Activated naive CD8-positive, alpha-beta T cell treated with anti-CD3 and anti-CD28 coated beads, Interleukin-2, amount 50 U/mL, for 24 hours (primary cell): ENCODE data around the gene MRPL27.

ENCODE experiments used
- ATAC-seq: fragments of 150-1000 bp; cut with Tn5 transposase; one replicate; pipeline ENCODE4 v1.10.0; 2021
- DNase-seq: peaks from one replicate; pipeline ENCODE4 v3.0.0; 2021
- H3K27ac Mint-ChIP-seq: one replicate; pipeline ENCODE4 v1.8.0; 2021; ENCODE audit warnings: mild to moderate bottlenecking, mixed read lengths
- H3K27me3 Mint-ChIP-seq: one replicate; pipeline ENCODE4 v1.8.0; 2021; ENCODE audit warnings: mixed read lengths
- H3K36me3 Mint-ChIP-seq: one replicate; pipeline ENCODE4 v1.8.0; 2021; ENCODE audit warnings: low read depth, mixed read lengths
- H3K4me1 Mint-ChIP-seq: one replicate; pipeline ENCODE4 v1.8.0; 2021; ENCODE audit warnings: mixed read lengths
- H3K4me3 Mint-ChIP-seq: one replicate; pipeline ENCODE4 v1.8.0; 2021; ENCODE audit warnings: mild to moderate bottlenecking, moderate library complexity, mixed read lengths
- H3K9me3 Mint-ChIP-seq: one replicate; pipeline ENCODE4 v1.8.0; 2021; ENCODE audit warnings: mixed read lengths

The MRPL27 gene

DNA sequence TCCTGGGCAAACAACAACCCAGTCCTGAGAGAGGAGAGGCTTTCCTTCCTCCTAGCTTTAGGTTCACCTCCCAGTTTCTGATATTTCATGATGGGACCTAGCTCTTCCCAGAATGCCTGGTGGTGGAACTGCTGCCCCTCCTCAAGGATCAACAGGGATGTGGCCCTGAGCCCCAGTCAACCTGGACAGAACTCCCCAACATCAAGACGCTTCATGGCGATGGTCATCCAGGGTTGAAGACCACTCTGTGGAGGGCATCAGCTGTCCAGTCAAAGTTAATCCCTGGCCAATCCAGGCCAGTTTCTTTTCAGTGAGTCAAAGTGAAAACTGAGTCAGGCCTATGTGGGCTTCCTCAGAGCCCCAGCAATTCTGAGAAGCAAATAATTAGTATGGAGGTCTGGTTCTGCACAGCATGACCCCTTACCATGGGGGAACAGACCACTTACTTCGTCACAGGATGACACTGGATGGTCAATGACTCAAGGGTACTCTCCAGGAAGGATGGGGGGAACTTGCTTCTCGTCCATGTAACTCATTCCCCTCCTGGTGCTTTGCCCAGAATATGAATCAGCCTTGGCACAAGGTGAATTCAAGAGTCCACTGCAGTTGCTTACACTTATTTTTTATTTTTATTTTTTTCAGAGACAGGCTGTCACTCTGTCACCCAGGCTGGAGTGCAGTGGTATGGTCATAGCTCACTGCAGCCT is 41.7 kb downstream of the MRPL27 start:
- peak; percentile 71 for ATAC-seq
- H3K4me1 Mint-ChIP-seq = peaks cover 11% of the 10 kb centered on the region
- H3K36me3 Mint-ChIP-seq = no peaks in the 10 kb centered on the region
- H3K9me3 Mint-ChIP-seq = no peaks in the 10 kb centered on the region
- no peak overlapping the region for H3K4me3 Mint-ChIP-seq
- no peak for DNase-seq
- H3K27ac Mint-ChIP-seq = no peak overlapping the region
- peaks cover 8% of the 10 kb centered on the region for H3K27me3 Mint-ChIP-seq

DNA sequence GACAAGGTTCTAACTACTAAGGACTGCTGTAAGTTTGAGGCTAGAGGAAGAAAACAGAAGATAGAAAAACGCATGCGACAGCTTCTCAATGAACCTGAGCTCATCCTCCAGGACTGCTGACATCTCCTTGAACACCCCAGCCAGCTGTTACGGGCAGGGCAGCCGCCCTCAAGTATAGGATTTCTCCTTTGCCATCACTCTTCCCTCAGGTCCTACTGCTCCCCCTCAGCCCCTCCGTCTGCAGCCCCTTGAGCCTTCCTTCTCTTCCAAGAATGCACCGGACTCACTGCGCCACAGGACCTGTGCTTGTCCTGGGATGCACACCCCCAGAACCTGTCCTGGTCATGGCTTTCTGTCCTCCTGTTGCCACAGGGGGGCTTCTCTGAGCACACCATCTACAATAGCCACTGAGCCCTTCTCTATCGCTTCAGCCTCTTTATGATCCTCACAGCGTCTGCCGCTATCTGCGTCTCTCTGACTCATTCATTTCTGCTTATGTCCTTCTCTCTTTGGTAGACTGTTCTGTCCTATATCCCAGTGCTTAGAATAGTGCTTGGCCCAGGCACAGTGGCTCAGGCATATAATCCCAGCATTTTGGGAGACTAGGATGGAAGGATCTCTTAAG is 42.7 kb downstream of the MRPL27 start:
- H3K36me3 Mint-ChIP-seq = no peaks in the 10 kb centered on the region
- H3K27ac Mint-ChIP-seq = no peak overlapping the region
- no peak overlapping the region for H3K4me3 Mint-ChIP-seq
- H3K4me1 Mint-ChIP-seq = peaks cover 11% of the 10 kb centered on the region
- DNase-seq (no peak), ATAC-seq (no peak)
- peaks cover 8% of the 10 kb centered on the region for H3K27me3 Mint-ChIP-seq
- H3K9me3 Mint-ChIP-seq = no peaks in the 10 kb centered on the region

DNA sequence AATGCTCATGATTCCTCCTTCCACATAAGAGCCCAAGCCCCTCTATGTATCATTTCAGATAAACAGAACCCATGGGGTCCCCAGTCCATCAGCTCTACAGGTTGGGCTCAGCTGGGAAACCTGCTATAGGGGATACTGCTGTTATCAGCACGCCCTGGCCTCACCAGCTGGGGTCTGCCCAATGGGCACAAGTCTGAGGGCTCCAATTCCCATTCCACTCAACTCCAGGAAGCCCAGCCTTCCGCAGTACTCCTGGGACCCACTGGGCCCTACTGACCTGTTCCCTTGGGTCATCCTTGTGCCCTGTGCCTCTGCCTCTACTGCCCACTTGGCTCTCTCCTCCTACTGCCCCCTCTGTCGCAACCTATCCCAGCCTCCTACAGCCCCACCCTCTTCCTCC is 43.3 kb downstream of the MRPL27 start:
- Mint-ChIP-seq H3K27me3 (peaks cover 8% of the 10 kb centered on the region), H3K27ac (no peak overlapping the region), H3K36me3 (no peaks in the 10 kb centered on the region), H3K4me3 (no peak overlapping the region), H3K4me1 (peaks cover 11% of the 10 kb centered on the region), H3K9me3 (no peaks in the 10 kb centered on the region)
- ATAC-seq (no peak), DNase-seq (no peak)

DNA sequence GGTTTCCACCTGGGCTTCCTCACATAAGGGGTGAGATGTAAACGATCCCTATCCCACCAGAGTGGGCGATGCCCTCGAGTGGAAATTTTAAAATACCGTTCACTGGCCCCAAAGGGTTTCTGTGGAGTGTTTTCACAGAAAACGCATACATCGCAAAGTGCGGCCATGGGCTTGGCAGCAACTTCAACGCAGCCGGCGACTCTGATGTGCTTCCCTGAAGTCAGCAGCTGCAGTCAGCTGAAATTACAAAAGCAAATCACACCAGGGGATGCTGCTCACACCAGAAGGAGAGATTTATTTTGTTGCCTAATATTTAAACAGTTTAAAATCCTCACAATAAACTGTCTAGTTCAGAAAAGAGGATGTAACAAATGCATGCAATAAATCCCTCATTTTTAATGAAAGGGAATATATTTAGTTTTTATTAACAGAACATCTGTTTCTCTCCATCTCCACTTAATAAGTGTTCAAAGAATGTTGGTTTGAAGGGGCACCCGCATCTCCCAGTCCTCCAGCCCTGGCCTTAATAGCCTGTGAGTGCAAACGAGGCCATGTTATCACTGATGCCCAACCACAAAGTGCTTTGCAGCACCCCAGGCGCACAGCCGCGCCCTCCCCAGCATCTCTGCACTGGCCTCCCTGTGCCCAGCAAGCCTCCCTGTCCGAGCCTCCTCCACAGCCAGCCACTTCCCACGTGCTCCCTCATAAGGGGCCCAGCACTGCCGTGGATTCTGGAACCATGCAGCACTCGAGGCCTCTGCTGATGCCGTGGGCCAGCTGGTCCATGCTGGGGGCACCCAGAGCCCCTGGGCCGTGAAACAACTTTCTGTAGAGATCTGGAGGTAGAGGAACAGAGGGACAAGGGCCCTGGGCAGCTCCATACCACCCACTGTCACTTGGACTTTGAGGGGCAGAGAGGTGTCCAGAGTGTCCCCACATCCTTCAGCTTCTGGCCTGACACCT is 44.3 kb downstream of the MRPL27 start:
- Mint-ChIP-seq H3K9me3 (no peaks in the 10 kb centered on the region), H3K27me3 (peaks cover 5% of the 10 kb centered on the region), H3K27ac (no peak overlapping the region), H3K36me3 (no peaks in the 10 kb centered on the region), H3K4me1 (peaks cover 9% of the 10 kb centered on the region), H3K4me3 (no peak overlapping the region)
- no peak for DNase-seq
- ATAC-seq = no peak

DNA sequence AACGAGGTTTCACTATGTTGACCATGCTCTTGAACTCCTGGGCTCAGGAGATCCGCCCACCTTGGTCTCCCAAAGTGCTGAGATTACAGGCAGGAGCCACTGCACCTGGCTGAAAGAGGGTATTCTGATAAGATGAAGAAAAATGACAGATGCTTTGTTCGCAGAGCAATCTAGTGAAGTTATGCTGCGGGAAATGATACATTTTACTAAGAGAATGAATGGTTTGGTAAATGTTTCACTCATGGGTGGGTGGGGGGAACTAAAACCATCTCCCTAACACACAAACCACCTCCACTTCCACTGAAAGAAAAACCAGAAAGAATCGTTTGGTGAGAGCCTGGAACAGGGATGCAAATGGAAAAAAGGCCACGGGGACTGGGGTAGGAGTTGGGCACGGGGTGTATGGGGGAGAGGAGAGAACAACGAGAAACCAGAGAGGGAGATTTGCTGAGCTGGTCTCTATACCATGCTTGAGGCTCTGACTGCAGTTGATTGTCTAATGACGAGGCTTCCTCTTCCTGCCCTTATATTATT is 46.1 kb downstream of the MRPL27 start:
- Mint-ChIP-seq H3K27me3 (peaks cover 3% of the 10 kb centered on the region), H3K27ac (no peak overlapping the region), H3K36me3 (no peaks in the 10 kb centered on the region), H3K4me1 (peaks cover 6% of the 10 kb centered on the region), H3K9me3 (no peaks in the 10 kb centered on the region), H3K4me3 (no peak overlapping the region)
- DNase-seq (no peak), ATAC-seq (no peak)

DNA sequence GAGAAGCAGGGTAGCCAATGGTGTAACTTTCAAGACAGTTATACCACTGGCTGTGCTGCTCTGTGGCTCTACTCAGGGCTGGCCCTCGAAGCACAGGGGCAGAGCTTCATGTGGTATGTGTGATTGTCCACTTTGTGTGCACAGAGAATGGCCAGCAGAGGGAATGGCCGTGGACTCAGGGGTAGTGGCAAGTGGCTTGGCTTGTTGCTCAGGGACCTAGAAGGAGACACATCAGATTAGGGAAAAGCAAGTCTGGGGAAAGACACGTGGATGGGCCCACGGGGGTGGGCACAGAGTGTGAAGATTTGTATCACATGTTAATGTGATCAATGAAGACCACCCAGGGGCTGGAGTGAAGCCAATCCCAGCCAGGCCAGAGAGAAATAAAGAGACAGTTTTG is 47.1 kb downstream of the MRPL27 start:
- Mint-ChIP-seq H3K36me3 (no peaks in the 10 kb centered on the region), H3K27ac (no peak overlapping the region), H3K4me3 (no peak overlapping the region), H3K4me1 (peaks cover 4% of the 10 kb centered on the region), H3K27me3 (peaks cover 3% of the 10 kb centered on the region), H3K9me3 (no peaks in the 10 kb centered on the region)
- no peak for ATAC-seq
- DNase-seq = no peak

DNA sequence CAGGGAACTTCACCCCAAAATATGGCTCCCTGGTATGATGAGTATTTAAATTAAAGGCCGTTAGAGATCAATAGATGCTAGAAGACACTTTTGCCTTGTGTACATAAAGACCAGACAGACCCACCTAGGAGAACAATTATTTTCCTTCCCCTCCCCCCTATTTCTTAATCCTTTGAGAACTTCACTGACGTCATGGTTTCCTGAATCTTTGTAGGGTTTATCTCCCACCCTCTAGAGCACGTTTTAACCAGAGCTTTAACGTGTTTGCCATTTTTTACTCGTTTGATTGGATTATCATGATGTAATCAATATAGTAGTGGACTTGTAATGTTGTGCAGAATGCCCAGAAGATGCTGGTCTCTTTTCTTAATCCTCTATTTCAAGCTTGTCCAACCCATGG is 49.9 kb downstream of the MRPL27 start:
- no peak for DNase-seq
- Mint-ChIP-seq H3K4me3 (no peak overlapping the region), H3K9me3 (no peaks in the 10 kb centered on the region), H3K27ac (no peak overlapping the region), H3K27me3 (no peaks in the 10 kb centered on the region), H3K4me1 (peaks cover 4% of the 10 kb centered on the region), H3K36me3 (no peaks in the 10 kb centered on the region)
- no peak for ATAC-seq

DNA sequence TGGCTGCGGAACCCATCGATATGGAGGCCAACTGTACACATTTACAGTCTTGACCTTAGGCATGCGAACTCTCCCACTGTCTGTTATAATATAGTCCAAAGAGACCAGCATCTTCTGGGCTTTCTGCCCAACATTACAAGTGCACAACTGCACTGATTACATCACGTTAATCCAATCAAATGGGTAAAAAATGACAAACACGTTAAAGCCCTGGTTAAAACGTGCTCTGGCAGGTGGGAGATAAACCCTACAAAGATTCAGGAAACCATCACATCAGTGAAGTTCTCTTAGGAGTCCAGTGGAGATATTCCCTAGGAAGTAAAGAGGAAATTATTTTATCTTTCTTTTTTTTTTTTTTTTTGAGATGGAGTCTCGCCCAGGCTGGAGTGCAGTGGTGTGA is 50.7 kb downstream of the MRPL27 start:
- H3K36me3 Mint-ChIP-seq = no peaks in the 10 kb centered on the region
- no peak for ATAC-seq
- H3K9me3 Mint-ChIP-seq = no peaks in the 10 kb centered on the region
- no peak for DNase-seq
- peaks cover 4% of the 10 kb centered on the region for H3K4me1 Mint-ChIP-seq
- no peak overlapping the region for H3K4me3 Mint-ChIP-seq
- no peaks in the 10 kb centered on the region for H3K27me3 Mint-ChIP-seq
- H3K27ac Mint-ChIP-seq = no peak overlapping the region

DNA sequence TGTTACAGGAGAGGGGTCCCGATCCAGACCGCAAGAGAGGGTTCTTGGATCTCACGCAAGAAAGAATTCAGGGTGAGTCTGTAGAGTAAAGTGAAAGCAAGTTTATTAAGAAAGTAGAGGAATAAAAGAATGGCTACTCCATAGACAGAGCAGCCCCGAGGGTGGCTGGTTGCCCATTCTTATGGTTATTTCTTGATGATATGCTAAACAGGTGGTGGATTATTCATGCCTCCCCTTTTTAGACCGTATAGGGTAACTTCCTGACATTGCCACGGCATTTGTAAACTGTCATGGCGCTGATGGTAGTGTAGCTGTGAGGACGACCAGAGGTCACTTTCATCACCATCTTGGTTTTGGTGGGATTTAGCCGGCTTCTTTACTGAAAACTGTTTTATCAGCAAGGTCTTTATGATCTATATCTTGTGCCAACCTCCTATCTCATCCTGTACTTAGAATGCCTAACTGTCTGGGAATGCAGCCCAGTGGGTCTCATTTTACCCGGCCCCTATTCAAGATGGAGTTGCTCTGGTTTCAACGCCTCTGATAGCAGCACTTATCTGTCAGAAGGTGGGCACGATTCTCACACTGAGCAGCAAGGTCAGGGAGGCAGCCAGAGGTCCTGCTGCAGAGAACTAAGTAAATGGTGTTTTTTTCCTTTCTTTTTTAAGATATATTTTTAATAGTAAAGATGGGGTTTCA is 53.5 kb downstream of the MRPL27 start:
- no peaks in the 10 kb centered on the region for H3K9me3 Mint-ChIP-seq
- no peak for DNase-seq
- no peaks in the 10 kb centered on the region for H3K36me3 Mint-ChIP-seq
- H3K4me1 Mint-ChIP-seq = no peaks in the 10 kb centered on the region
- H3K4me3 Mint-ChIP-seq = no peak overlapping the region
- H3K27ac Mint-ChIP-seq = no peak overlapping the region
- ATAC-seq = no peak
- H3K27me3 Mint-ChIP-seq = peaks cover 3% of the 10 kb centered on the region

DNA sequence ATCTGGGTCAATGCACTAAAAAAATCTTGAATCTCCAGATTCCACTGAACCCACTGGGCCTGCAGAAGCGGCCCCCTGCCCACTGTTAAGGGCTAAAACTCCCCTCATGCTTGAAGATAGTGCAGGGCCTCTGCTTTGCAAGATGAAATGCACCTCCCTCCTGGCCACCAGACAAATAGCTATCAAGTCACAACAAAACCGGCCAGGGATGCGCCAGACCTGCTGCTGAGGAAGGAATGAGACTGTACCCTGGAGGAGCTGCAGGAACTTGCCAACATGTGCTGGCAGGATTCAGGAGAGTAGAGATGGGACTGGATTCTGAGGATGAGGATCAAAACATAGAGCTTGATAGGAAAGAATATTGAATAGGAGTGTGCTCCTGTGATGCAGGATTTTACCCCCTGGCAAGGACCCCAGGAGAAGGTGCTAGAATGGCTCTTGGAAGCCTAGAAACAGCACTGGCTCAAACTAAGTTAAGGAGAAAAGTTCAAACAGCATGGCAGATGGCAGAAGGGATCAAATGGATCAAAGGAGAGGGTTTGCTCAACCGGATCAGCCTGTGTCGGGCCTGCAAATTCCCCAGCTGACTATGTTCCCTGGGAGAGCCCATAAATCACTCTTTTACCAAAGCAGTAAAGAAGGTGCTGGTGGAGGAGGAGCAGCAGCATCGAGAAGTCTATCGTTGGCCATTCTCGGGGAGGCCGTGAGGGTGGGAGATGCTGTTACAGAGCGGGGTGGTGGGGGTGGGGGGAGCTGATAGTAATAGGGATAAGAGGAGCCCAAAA is 54.3 kb downstream of the MRPL27 start:
- Mint-ChIP-seq H3K36me3 (no peaks in the 10 kb centered on the region), H3K9me3 (no peaks in the 10 kb centered on the region), H3K4me3 (no peak overlapping the region), H3K27me3 (peaks cover 6% of the 10 kb centered on the region), H3K27ac (no peak overlapping the region), H3K4me1 (no peaks in the 10 kb centered on the region)
- ATAC-seq (no peak), DNase-seq (no peak)
